Measurements from ENCODE around the gene WARS2.

The WARS2 gene

DNA sequence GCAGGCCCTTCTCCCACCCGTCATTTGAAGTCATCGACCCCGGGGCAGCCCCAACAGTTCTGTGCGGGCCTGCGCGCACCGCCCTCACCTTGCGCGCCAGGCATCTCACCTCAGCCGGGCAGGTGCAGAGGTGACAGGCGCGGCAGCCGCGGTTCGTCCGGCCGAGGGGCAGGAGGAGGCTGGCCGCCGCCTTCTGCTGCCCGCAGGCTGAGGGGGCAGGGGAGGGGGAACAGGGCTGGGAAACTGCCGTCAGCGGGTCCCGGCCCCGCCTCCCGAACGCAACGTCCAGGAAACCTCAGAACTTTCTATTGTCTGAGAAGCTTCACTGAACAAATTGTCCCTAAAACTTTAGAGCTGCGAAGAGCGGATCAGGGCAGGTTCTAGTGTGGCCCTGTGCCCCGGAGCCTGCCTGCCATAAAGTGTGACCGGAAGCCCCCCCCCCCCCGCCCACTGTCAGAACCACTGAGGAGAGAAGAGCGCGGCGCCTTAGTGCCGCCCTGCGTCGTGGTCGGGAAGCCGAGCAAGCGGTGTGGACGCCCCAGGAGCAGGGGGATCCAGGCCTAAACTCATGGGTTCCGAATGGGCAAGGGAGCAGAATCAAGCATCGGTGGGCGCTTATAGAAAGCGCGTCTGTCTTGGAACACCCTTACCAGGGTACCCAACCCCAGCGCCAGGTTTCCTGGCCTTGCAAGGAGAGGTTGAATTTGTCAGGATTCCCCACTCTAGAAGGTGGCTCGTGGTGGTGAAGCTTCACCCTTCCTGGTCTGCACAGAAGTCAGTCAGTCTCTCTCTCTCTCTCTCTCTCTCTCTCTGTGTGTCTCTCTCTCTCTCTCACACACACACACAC, 139.0 kb downstream of the WARS2 start:
- no peaks in the 10 kb centered on the region for H3K36me3 ChIP-seq (ENCODE audit: insufficient read depth, low read length)
- H3K4me1 ChIP-seq (ENCODE audit: insufficient read depth, low read length) = peaks cover 7% of the 10 kb centered on the region; the same call in 1 of the 2 replicates
- no peaks in the 10 kb centered on the region for H3K9me3 ChIP-seq (ENCODE audit: control insufficient read depth, insufficient read depth, low read length)
- peak overlapping the region; percentile 34; the same call in 1 of the 2 replicates for H3K9ac ChIP-seq (ENCODE audit: low read depth, low read length)

DNA sequence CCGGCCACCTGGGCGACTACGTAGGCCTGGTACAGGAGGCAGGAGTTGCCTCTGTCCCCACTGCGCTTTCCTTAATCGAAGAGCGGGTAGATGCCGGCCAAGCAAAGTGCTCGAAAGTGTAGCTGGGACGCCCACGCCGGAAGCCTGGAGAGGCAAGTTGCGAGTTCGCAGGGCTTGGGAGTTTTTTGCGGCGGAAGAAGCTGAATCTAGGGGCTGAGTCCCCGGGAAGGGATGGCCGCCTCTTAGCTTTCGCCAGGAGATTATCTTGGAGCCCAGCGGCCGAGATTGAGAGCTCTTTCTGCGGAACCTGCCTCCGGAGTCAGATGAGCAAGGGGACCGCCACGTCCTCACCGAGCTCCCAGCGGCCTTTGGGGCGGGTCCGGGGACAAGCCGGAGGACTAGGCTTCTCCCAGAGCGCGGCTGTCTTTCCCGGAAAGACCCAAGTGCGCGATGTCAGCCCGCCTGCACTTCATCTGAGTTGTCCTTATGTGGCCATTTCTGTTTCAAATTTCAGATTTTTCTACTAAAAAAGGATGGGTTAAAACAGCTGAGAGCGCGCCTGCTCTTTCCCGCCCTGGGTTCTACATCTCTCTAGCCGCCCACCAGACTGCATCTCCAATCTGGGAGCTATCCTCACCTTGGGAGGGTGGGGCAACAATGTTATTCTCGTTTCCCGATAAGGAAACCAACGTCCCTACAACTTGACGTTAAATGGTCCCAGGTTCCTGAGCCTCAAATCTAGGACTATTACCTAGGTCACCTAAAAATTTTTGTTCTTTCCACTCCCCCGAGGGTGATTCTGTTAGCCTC, 139.9 kb downstream of the WARS2 start:
- Histone ChIP-seq H3K4me1 (ENCODE audit: insufficient read depth, low read length) (peaks cover 7% of the 10 kb centered on the region; the same call in 1 of the 2 replicates), H3K9ac (ENCODE audit: low read depth, low read length) (peak overlapping the region; percentile 34; the same call in 1 of the 2 replicates), H3K9me3 (ENCODE audit: control insufficient read depth, insufficient read depth, low read length) (no peaks in the 10 kb centered on the region), H3K36me3 (ENCODE audit: insufficient read depth, low read length) (no peaks in the 10 kb centered on the region)

DNA sequence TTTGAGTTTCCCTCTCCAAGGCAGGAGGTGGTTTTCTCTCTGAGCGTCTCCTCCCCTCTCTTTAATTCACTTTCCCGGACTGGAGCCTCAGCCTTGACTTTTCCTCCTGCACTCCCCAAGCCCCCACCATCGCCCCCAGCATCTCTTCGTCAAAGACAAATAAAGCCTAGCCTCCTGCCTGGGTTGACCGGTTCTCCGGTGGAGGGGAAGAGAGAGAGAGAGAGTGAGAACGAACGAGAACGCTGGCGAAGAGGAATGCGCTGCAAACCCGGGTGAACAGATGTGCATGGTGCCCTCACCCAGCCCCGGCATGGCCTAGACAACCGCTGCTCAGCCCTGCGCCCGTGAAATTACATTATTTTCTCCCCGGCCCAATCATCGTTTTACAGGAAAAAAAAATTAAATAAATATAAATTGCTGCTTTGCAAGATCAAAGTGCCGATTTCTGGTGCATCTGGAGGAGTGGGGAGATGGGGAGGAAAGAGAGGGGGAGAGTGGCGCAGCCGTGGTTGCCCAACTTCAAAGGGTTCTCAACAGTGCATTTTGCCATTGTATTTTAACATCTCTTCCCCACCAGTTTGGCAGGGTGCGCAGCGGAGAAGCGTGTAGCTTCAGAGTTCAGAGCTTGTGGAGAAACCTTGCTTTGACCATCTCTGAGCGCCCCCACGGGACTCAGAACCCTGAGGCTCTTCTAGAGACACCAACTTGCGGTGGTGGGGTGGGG, 140.9 kb downstream of the WARS2 start:
- Histone ChIP-seq H3K36me3 (ENCODE audit: insufficient read depth, low read length) (no peaks in the 10 kb centered on the region), H3K4me1 (ENCODE audit: insufficient read depth, low read length) (peaks cover 7% of the 10 kb centered on the region; the same call in 1 of the 2 replicates), H3K9ac (ENCODE audit: low read depth, low read length) (no peak overlapping the region), H3K9me3 (ENCODE audit: control insufficient read depth, insufficient read depth, low read length) (no peaks in the 10 kb centered on the region)

DNA sequence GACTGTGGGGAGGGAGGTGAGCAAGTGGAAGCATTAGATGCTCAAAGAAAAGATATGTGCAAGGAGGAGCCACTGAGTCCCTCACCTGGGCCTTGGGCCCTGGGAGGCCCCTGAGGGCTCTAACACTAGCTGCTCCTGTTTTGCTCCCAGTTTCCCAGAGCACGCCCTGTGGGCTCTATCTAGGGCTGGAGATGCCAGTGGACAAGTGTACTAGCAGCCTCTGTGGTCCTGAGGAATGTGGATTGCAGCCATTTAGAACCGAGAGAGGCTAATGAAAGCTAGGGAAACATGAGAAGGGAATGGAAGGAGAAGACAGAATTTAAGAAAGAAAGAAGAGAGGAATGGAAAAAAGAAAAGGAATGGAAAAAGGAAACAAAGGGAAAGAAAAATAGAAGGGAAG, 142.3 kb downstream of the WARS2 start:
- Histone ChIP-seq H3K36me3 (ENCODE audit: insufficient read depth, low read length) (no peaks in the 10 kb centered on the region), H3K4me1 (ENCODE audit: insufficient read depth, low read length) (peaks cover 7% of the 10 kb centered on the region; the same call in 1 of the 2 replicates), H3K9me3 (ENCODE audit: control insufficient read depth, insufficient read depth, low read length) (no peaks in the 10 kb centered on the region), H3K9ac (ENCODE audit: low read depth, low read length) (no peak overlapping the region)

DNA sequence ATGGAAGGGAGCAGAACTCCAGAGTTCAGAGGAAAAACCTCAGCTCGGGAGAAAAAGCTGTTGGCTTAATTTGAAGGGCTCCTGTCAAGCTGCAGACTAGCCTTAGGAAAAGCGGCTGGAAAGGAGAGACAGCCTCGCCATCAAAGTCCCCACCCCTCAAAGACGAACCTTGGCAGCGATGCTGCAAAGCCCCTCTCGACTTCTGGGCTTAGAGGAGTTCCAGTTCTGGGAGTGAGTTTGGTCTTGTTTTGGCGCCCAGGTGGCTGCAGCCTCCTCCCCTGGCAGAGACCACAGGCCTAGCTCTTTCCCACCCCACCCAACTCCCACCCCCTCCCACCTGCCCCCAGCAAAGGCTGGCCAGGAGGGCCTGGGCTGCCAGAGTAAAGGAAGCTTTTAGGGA, 143.2 kb downstream of the WARS2 start:
- H3K36me3 ChIP-seq (ENCODE audit: insufficient read depth, low read length) = no peaks in the 10 kb centered on the region
- peaks cover 7% of the 10 kb centered on the region; the same call in 1 of the 2 replicates for H3K4me1 ChIP-seq (ENCODE audit: insufficient read depth, low read length)
- H3K9me3 ChIP-seq (ENCODE audit: control insufficient read depth, insufficient read depth, low read length) = no peaks in the 10 kb centered on the region
- H3K9ac ChIP-seq (ENCODE audit: low read depth, low read length) = no peak overlapping the region

DNA sequence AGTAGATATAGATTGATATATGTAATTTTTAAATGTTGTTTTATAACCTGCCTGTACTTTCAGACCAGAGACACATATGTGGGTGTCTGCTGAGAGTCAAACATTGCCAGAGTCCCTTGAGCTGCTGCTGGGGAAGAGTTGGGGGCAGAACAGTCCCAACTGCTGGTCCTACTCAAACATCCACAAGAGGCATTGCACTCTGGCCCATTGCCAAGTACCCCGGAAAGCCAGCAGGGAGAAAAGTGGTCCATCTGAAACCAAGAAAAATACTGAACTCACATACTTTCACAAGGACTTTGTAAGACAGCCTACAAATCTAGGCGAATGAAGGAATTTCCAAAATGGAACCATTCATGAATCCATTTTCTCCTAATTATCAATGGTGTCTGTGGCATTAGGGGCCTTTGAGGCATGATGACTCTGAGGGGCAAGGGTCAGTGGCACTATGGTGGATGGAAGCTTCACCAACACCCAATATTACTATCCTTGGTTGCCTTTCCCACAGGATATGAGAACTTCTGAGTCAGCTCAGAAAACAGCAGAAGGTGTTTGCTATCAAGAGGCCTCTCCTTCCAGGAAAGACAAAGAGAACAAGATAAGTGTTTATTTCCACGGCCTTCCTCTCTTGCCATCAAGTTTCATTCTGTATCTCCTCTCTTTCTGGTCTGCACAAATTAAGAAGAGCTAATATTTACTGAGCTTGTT, 145.0 kb downstream of the WARS2 start:
- Histone ChIP-seq H3K9ac (ENCODE audit: low read depth, low read length) (no peak overlapping the region), H3K36me3 (ENCODE audit: insufficient read depth, low read length) (no peaks in the 10 kb centered on the region), H3K4me1 (ENCODE audit: insufficient read depth, low read length) (no peaks in the 10 kb centered on the region), H3K9me3 (ENCODE audit: control insufficient read depth, insufficient read depth, low read length) (no peaks in the 10 kb centered on the region)

DNA sequence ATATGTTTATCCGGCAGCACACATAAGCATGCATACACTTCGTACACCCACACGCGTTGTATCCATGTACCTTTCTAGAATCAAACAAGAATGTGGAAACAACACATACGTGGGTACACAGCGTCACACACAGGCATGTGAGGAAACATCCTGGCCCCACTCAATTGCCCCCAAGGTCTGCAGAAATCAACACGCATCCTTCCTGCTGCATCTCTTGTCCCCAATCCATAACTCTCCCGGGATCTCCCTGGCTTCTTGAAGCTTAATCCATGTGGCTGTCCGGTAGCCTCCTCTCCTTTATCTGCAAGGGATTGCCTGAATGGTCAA, 146.8 kb downstream of the WARS2 start:
- H3K36me3 ChIP-seq (ENCODE audit: insufficient read depth, low read length) = no peaks in the 10 kb centered on the region
- H3K4me1 ChIP-seq (ENCODE audit: insufficient read depth, low read length) = no peaks in the 10 kb centered on the region

DNA sequence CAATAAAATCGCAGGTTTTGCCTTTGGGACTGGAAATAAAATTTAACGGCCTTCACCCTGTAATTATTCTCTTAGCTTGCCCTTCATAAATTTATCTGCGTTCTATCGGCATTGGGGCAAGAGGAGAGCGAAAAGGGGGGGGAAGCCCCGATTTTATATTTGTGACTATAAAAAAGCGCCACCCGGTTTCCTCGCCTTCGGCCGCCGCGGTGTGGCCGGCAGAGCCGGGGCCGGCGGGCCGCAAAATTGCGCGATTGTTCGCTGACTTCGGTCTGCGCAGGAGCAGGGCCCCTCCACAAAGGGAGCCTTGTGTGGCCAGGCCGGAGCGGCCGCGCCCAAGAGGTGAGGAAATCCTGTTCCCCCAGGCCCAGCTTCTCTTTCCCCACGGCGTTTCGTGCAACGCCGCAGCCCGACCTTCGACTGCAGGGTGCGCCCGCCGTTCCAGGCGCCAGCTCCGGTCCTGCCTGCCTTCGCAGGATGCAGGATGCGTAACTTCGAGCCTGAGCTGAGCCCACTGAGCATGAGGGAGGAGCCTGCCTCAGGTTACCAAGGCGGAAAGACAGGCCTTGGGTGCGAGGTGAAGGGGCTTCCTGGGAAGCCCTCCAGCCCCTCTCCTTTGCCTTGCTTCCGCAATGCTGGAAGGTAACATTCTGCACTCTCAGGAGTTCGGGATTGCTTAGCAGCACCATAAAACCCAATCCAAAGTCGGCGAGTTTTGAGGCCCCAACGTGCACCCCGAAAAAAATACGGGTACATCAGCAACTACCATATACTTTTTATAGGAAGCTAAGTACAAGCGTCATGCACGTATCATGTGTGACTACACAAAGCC, 147.4 kb downstream of the WARS2 start:
- Histone ChIP-seq H3K4me1 (ENCODE audit: insufficient read depth, low read length) (no peaks in the 10 kb centered on the region), H3K9ac (ENCODE audit: low read depth, low read length) (no peak overlapping the region), H3K9me3 (ENCODE audit: control insufficient read depth, insufficient read depth, low read length) (no peaks in the 10 kb centered on the region), H3K36me3 (ENCODE audit: insufficient read depth, low read length) (no peaks in the 10 kb centered on the region)

More for the DNA sequence above, 146.8 kb downstream of the WARS2 start:
- Histone ChIP-seq H3K9ac (ENCODE audit: low read depth, low read length) (no peak overlapping the region), H3K9me3 (ENCODE audit: control insufficient read depth, insufficient read depth, low read length) (no peaks in the 10 kb centered on the region)

DNA sequence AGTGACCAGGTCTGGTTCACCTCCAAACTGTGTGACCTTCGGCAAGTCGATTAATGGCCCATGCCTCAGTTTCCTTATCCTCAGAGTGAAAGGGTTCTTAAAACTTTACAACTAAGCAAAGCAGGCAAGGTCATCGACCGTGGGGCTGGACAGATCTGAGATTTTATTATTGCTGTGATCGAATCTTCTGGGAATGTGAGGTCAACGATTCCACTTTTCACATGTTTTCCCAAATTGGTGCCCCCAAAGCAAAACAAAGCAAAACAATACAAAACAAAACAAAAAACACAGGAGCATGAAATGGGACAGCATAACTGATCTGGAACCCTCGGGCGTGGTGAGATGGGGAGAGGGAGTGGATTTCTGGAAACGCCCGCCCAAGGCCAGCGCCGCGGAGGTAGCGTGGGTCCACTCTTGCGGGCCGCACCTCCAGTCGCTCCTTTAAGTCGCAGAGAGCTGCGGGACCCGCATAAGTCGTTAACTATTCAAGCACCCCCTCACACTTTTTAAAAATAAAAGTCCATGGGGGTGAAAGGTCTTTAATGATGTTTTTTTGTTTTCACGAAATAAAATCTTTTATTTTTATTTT, 148.1 kb downstream of the WARS2 start:
- Histone ChIP-seq H3K9me3 (ENCODE audit: control insufficient read depth, insufficient read depth, low read length) (no peaks in the 10 kb centered on the region), H3K9ac (ENCODE audit: low read depth, low read length) (no peak overlapping the region), H3K36me3 (ENCODE audit: insufficient read depth, low read length) (no peaks in the 10 kb centered on the region), H3K4me1 (ENCODE audit: insufficient read depth, low read length) (no peaks in the 10 kb centered on the region)

DNA sequence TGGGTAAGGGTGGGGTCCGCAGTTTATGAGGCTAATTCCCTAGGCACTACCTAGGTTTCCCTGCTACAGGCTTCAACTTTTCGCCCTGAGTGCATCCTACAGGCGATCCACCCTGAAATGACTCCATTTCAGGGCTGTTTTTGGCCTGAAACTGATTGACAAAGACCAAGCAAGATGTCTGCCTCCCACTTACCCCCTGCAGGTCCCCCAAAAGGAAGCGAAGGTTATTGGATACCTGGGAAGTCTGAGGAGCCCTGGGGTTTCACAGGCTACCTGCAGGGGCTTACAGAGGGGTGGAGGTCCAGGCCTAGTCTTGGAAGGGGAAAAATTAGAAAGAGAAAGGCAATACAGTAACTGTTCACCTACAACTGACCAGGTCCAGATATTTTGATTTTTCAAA, 149.0 kb downstream of the WARS2 start:
- Histone ChIP-seq H3K9me3 (ENCODE audit: control insufficient read depth, insufficient read depth, low read length) (no peaks in the 10 kb centered on the region), H3K36me3 (ENCODE audit: insufficient read depth, low read length) (no peaks in the 10 kb centered on the region), H3K4me1 (ENCODE audit: insufficient read depth, low read length) (no peaks in the 10 kb centered on the region), H3K9ac (ENCODE audit: low read depth, low read length) (no peak overlapping the region)

DNA sequence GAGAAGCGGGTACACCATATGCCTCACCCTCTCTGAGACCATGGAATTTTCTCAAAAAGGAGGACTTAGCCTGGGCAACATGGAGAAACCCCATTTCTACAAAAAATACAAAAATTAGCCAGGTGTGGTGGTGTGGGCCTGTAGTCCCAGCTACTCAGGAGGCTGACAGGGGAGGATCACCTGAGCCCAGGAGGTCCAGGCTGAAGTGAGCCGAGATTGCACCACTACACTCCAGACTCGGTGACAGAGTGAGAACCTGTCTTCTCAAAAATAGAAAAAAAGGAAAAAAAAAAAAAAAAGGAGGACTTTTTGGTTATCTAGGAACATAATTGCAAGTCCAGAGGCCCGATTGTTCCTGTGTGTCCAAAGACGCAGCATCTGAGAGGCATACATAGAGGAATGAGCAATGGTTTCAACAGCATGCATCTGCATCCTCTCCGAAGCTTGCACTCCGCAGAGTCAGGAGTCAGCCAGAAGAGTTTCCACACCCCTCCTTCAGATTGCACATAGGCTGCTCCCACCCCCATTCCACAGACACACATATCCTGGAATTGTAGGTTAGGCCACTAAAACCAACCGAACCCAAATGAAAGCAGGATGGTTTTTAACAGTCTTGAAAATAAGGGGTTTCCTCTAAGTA, 149.8 kb downstream of the WARS2 start:
- Histone ChIP-seq H3K36me3 (ENCODE audit: insufficient read depth, low read length) (no peaks in the 10 kb centered on the region), H3K4me1 (ENCODE audit: insufficient read depth, low read length) (no peaks in the 10 kb centered on the region), H3K9ac (ENCODE audit: low read depth, low read length) (peak overlapping the region; percentile 89; the same call in 1 of the 2 replicates), H3K9me3 (ENCODE audit: control insufficient read depth, insufficient read depth, low read length) (no peaks in the 10 kb centered on the region)

DNA sequence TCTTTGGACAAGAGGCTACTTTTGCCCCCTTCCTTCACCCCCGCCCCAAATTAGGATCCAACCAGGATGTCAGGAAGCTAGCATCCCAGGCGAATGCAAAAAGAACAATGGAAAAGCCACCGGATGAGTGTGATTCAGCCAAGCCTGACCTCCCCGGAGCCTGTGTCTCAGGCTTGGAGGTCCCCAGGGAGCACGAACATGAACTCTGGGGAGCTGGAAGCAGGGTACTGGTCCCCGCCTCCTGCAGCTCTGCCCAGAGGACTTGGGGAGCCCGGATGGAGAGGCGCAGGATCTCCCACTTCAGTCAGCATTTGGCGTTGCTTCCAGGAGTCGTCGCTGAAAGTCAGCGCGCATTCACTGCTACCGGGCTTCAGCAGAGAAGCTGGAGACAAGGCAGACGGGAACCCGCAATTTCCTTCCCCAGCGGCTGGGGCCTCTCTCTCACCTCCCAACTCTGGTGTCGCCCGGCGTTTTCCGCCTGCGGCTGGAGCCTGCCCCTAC, 150.5 kb downstream of the WARS2 start:
- no peaks in the 10 kb centered on the region for H3K36me3 ChIP-seq (ENCODE audit: insufficient read depth, low read length)
- H3K9me3 ChIP-seq (ENCODE audit: control insufficient read depth, insufficient read depth, low read length) = no peaks in the 10 kb centered on the region
- no peaks in the 10 kb centered on the region for H3K4me1 ChIP-seq (ENCODE audit: insufficient read depth, low read length)
- peak overlapping the region; percentile 89; the same call in 1 of the 2 replicates for H3K9ac ChIP-seq (ENCODE audit: low read depth, low read length)
